GM23248 (cell line): Measurements from ENCODE around the gene KIF27. TPM values are rescaled to one million over a fixed set of nuclear protein-coding genes. Genes with fewer than 3 reads are reported as not detected.
A peak's percentile ranks its signal among the peaks of the same experiment; 100 is the strongest.
"Not testable (repeated sequence)": the region's sequence is repeated elsewhere in the genome, so short reads cannot be mapped to it uniquely, and the experiment has no call there.

ENCODE experiments used
- DNase-seq: peaks from one replicate; pipeline ENCODE4 v3.0.0-alpha.2; 2015
- H2AFZ ChIP-seq: fragments of 200-600 bp; sonication (generic); 2 replicates; pipeline ENCODE4 v1.6.1; 2016; ENCODE audit warnings: antibody characterized with exemption
- H3F3A ChIP-seq: fragments of 200-600 bp; sonication (generic); 2 replicates; pipeline ENCODE4 v1.6.1; 2016; ENCODE audit warnings: mild to moderate bottlenecking, antibody characterized with exemption, mixed run types; ENCODE audit not compliant: insufficient read depth
- H3K27ac ChIP-seq: fragments of 200-600 bp; sonication (generic); 2 replicates; pipeline ENCODE4 v1.5.1; 2016; ENCODE audit warnings: mild to moderate bottlenecking
- H3K27me3 ChIP-seq: fragments of 200-600 bp; sonication (generic); replicated peaks from 2 replicates; pipeline ENCODE4 v1.6.1; 2016; ENCODE audit warnings: mild to moderate bottlenecking; ENCODE audit not compliant: insufficient read depth
- H3K36me3 ChIP-seq: fragments of 200-600 bp; sonication (generic); 2 replicates; pipeline ENCODE4 v1.6.1; 2016; ENCODE audit warnings: low read depth, mild to moderate bottlenecking
- H3K4me1 ChIP-seq: fragments of 200-600 bp; sonication (generic); 2 replicates; pipeline ENCODE4 v1.6.1; 2016; ENCODE audit warnings: mild to moderate bottlenecking; ENCODE audit not compliant: insufficient read depth
- H3K4me2 ChIP-seq: fragments of 200-600 bp; sonication (generic); one replicate; pipeline ENCODE4 v1.6.1; 2016; ENCODE audit warnings: mild to moderate bottlenecking; ENCODE audit not compliant: unreplicated experiment
- H3K4me3 ChIP-seq: fragments of 200-600 bp; sonication (generic); 2 replicates; pipeline ENCODE4 v1.5.1; 2016; ENCODE audit warnings: mild to moderate bottlenecking
- H3K79me2 ChIP-seq: fragments of 200-600 bp; sonication (generic); 2 replicates; pipeline ENCODE4 v1.6.1; 2016; ENCODE audit warnings: mild to moderate bottlenecking; ENCODE audit not compliant: insufficient read depth
- H3K9ac ChIP-seq: fragments of 200-600 bp; sonication (generic); 2 replicates; pipeline ENCODE4 v1.6.1; 2016; ENCODE audit warnings: mild to moderate bottlenecking
- H3K9me2 ChIP-seq: fragments of 200-600 bp; sonication (generic); 2 replicates; pipeline ENCODE4 v1.6.1; 2016; ENCODE audit warnings: mixed run types, mild to moderate bottlenecking, moderate library complexity; ENCODE audit not compliant: insufficient read depth
- H3K9me3 ChIP-seq: fragments of 200-600 bp; sonication (generic); one replicate; pipeline ENCODE4 v1.6.1; 2017; ENCODE audit warnings: low read depth
- H4K20me1 ChIP-seq: fragments of 200-600 bp; sonication (generic); 2 replicates; pipeline ENCODE4 v1.6.0; 2016; ENCODE audit not compliant: insufficient read depth
- EZH2 ChIP-seq: fragments of 200-600 bp; sonication (generic); IDR thresholded peaks from 2 replicates; pipeline ENCODE4 v1.6.1; 2018; ENCODE audit warnings: antibody characterized with exemption, mild to moderate bottlenecking; ENCODE audit not compliant: insufficient read depth, poor library complexity, severe bottlenecking
- EZH2phosphoT487 ChIP-seq: fragments of 200-600 bp; sonication (generic); IDR thresholded peaks from 2 replicates; pipeline ENCODE4 v1.6.1; 2018; ENCODE audit warnings: antibody characterized with exemption, moderate library complexity, mild to moderate bottlenecking, low read depth; ENCODE audit not compliant: insufficient read depth
- WGBS, 2 experiments: methylation state at CpG; one replicate each; pipeline ENCODE4 v1.1.6; 2015 to 2017; ENCODE audit warnings: low lambda C conversion rate in 2 of 2, low coverage in 1 of 2; ENCODE audit errors: missing lambda C conversion rate in 2 of 2; 5-methylcytosine and 5-hydroxymethylcytosine counted together
- in situ Hi-C: fragments of 300-500 bp; cut with MboI; formaldehyde crosslinking; loops from 2 replicates; pipeline ENCODE4 v1.15.0; 2020
- polyA plus RNA-seq: library from polyadenylated mRNA; unstranded; fragments of >200 nt; fragmentation: Nextera tagmentation; extraction: Ambion mirVana; gene quantifications from 2 replicates; pipeline ENCODE4 v1.2.1, GENCODE V29; 2016
- total RNA-seq: library from RNA; depleted of rRNA; stranded (reverse); fragments of >200 nt; shearing (Covaris generic); gene quantifications from 2 replicates; pipeline ENCODE4 v1.2.3, GENCODE V29; 2014

Gene KIF27
- total and polyA plus RNA-seq, 2 experiments from 2014 or later = 1.6 to 2.5 TPM

DNA sequence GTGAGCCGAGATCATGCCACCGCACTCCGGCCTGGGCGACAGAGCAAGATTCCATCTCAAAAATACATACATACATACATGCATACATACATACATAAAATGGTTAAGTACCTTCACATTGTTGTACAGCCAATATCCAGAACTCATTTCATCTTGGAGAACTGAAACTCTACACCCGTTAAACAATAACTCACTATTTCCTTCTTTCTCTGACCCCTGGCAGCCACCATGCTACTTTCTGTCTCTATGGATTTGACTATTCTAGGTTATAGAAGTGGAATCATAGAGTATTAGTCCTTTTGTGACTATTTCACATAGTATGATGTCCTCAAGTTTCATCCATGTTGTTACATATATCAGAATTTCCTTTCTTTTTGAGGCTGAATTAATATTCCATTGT, 9.6 kb upstream of the KIF27 start:
- Histone ChIP-seq H4K20me1 (no peaks in the 10 kb centered on the region), H3K36me3 (no peaks in the 10 kb centered on the region), H3F3A (peaks cover 22% of the 10 kb centered on the region), H3K9me3 (no peaks in the 10 kb centered on the region), H3K9ac (no peak overlapping the region), H3K27ac (no peak overlapping the region), H3K9me2 (no peaks in the 10 kb centered on the region), H3K4me3 (no peak overlapping the region), H3K79me2 (no peaks in the 10 kb centered on the region), H3K27me3 (no peaks in the 10 kb centered on the region), H3K4me1 (peaks cover 24% of the 10 kb centered on the region), H2AFZ (no peak overlapping the region), H3K4me2 (no peak overlapping the region)
- no peak for DNase-seq
- TF ChIP-seq EZH2 (no peak), EZH2phosphoT487 (no peak)
- in situ Hi-C loops = no loop called here
- WGBS, 2 experiments = 80 to 81% methylated on average over 5 of the region's 5 CpGs

DNA sequence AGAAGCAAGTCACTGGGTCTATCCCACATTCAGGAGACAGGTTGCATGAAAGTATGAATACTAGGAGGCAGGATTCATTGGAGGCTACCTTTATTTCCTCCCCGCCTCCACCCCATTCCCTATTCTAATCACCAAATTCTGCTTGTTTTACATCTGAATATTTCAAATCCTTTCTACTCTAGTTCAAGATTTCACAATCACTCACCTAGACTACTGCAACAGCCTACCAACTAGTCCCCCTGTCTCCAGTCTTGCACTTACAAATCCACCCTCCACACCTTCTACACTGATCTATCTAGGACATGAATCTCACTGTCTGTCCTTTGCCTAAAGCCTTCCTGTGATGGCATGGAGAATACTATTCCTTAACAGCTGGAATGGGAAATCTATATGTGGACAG, 6.4 kb upstream of the KIF27 start:
- H3K9me2 ChIP-seq = no peaks in the 10 kb centered on the region
- no peaks in the 10 kb centered on the region for H4K20me1 ChIP-seq
- H3K4me2 ChIP-seq = no peak overlapping the region
- WGBS, 2 experiments = 89 to 100% methylated on average over 1 of the region's 1 CpG
- H3K9ac ChIP-seq = no peak overlapping the region
- no peak for DNase-seq
- H3K36me3 ChIP-seq = no peaks in the 10 kb centered on the region
- no peaks in the 10 kb centered on the region for H3K79me2 ChIP-seq
- no peaks in the 10 kb centered on the region for H3K9me3 ChIP-seq
- no peaks in the 10 kb centered on the region for H3K27me3 ChIP-seq
- TF ChIP-seq EZH2phosphoT487 (no peak), EZH2 (no peak)
- H3K27ac ChIP-seq = no peak overlapping the region
- no peaks in the 10 kb centered on the region for H3F3A ChIP-seq
- no peak overlapping the region for H3K4me3 ChIP-seq
- in situ Hi-C loops = no loop called here
- H2AFZ ChIP-seq = no peak overlapping the region
- no peaks in the 10 kb centered on the region for H3K4me1 ChIP-seq

DNA sequence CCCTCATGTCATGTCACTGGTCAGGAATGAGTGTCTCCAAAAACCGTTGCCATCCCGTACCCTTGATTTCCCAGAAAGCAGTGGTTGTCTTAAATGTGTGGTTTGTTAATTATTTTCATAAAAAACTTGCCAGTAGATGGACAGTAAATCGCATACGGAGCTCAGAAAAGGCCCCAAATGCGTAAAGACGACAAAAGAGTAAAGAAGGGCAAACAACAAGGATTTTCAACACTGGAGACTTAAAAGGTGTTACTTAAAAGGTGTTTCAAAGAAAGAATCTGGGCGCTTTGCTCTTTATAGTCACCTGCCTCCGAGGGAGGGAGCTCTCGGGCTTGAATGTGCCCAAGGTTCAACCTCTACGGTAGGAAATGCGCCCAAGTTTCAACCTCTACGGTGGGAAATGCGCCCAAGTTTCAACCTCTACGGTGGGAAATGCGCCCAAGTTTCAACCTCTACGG, 734 bp downstream of the KIF27 start:
- Histone ChIP-seq H3K4me3 (peak overlapping the region; percentile 82), H3K9me3 (no peaks in the 10 kb centered on the region), H3K36me3 (no peaks in the 10 kb centered on the region), H4K20me1 (no peaks in the 10 kb centered on the region), H3K27ac (peak overlapping the region; percentile 77), H2AFZ (peak overlapping the region; percentile 92), H3F3A (0 out of 2 replicates have a peak, but pooled peaks cover 9% of the 10 kb centered on the region), H3K9ac (peak overlapping the region; percentile 88), H3K27me3 (no peaks in the 10 kb centered on the region), H3K9me2 (no peaks in the 10 kb centered on the region), H3K4me1 (0 out of 2 replicates have a peak, but pooled peaks cover 4% of the 10 kb centered on the region), H3K4me2 (peak overlapping the region; percentile 84), H3K79me2 (0 out of 2 replicates have a peak, but pooled peaks cover 3% of the 10 kb centered on the region)
- TF ChIP-seq EZH2 (no peak), EZH2phosphoT487 (no peak)
- DNase-seq = peak; percentile 69
- in situ Hi-C loops = loop anchor here (25.0 kb wide), 1 partner anchor 283 kb away; no protein-coding TSS in a partner anchor
- 5 to 6% methylated on average over 16 of the region's 16 CpGs for WGBS, 2 experiments

DNA sequence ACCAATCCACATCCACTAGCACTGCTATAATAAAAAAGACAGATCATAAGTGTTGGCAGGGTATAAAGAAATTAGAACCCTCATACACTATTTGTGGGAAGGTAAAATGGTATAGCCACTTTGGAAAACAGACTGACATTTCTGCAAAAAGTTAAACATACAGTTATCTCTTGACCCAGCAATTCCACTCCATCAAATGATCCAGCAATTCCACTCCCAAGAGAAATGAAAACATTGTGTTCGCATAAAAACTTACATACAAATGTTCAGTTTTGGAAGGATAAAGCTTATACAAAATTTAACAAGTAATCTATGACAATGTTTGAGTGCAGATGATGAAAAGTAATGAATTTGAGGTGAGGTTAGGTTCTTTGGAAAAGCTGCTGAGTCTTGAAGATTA, 2.1 kb downstream of the KIF27 start:
- no peaks in the 10 kb centered on the region for H4K20me1 ChIP-seq
- 83 to 86% methylated on average over 1 of the region's 1 CpG for WGBS, 2 experiments
- H3K9ac ChIP-seq = no peak overlapping the region
- 0 out of 2 replicates have a peak, but pooled peaks cover 4% of the 10 kb centered on the region for H3K4me1 ChIP-seq
- H3K4me2 ChIP-seq = no peak overlapping the region
- no peaks in the 10 kb centered on the region for H3K36me3 ChIP-seq
- DNase-seq = no peak
- H3K27ac ChIP-seq = no peak overlapping the region
- no peaks in the 10 kb centered on the region for H3K27me3 ChIP-seq
- TF ChIP-seq EZH2phosphoT487 (no peak), EZH2 (no peak)
- H3K4me3 ChIP-seq = no peak overlapping the region
- H2AFZ ChIP-seq = no peak overlapping the region
- H3K9me3 ChIP-seq = no peaks in the 10 kb centered on the region
- in situ Hi-C loops = loop anchor here (25.0 kb wide), 1 partner anchor 282 kb away; no protein-coding TSS in a partner anchor
- H3F3A ChIP-seq = 0 out of 2 replicates have a peak, but pooled peaks cover 9% of the 10 kb centered on the region
- H3K79me2 ChIP-seq = 0 out of 2 replicates have a peak, but pooled peaks cover 3% of the 10 kb centered on the region
- H3K9me2 ChIP-seq = no peaks in the 10 kb centered on the region

DNA sequence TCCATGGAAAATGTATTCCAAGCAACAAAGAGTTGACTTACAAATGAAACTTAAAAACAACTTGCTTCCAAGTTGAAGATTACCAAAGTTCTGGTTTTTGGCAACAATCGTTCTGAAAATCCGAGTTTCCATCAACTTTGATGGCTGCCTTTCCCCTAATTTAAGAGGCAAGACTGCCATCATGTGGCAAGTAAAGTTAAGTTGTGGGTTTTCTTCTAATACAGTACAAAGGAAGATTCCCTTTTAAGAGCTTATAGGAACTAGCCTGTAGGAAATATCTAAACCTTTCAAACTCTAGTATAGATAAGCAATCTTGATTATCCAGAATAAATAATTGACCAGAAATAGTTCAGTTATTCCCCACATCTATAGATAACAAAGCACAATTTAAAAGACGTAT, 9.0 kb downstream of the KIF27 start:
- H3K4me1 ChIP-seq, H3K9me3 ChIP-seq, H3K4me2 ChIP-seq, H3K27me3 ChIP-seq, H3K79me2 ChIP-seq, H3F3A ChIP-seq, H3K4me3 ChIP-seq, H3K9me2 ChIP-seq, H3K36me3 ChIP-seq, H4K20me1 ChIP-seq, H3K9ac ChIP-seq, H3K27ac ChIP-seq: not testable (repeated sequence)
- DNase-seq = peak; percentile 44
- H2AFZ ChIP-seq = peak overlapping the region; percentile 60; the same call in 1 of the 2 replicates
- WGBS, 2 experiments = 33 to 34% methylated on average over 3 of the region's 3 CpGs
- in situ Hi-C loops = loop anchor here (25.0 kb wide), 1 partner anchor 275 kb away; no protein-coding TSS in a partner anchor
